Right lobe of liver (tissue), 4 donors: ENCODE results near the gene ACTN2.

Experiments
- CTCF ChIP-seq, 4 donors: fragments of 200-600 bp in 3 of 4; fragments of 450-650 bp in 1 of 4; IDR thresholded peaks; one replicate each; pipeline versions ENCODE4 v1.5.1 to v1.8.0; 2016 to 2022; ENCODE audit warnings: antibody characterized with exemption in 4 of 4, mild to moderate bottlenecking in 2 of 4
- POLR2A ChIP-seq: fragments of 450-650 bp; IDR thresholded peaks from one replicate; pipeline ENCODE4 v1.6.1; 2017; ENCODE audit warnings: antibody characterized with exemption, mild to moderate bottlenecking
- donor health status: DM: no; HTN: no; CAD: no.
- donor health status: DM: no; HTN: no; CAD: no.
- donor health status: DM: no; HTN: yes; CAD: no.

GRCh38 chr1:236760986-236761385 is 74.7 kb downstream of the ACTN2 start:
- TF ChIP-seq CTCF (IDR thresholded peaks at IDR 0.05) (no peak), POLR2A (no peak)
